Chondrocyte (in vitro differentiated cells): Measurements from ENCODE around the gene R3HDM1. TPM values are rescaled to one million over a fixed set of nuclear protein-coding genes. Genes with fewer than 3 reads are reported as not detected.
"Not testable (repeated sequence)": the region's sequence is repeated elsewhere in the genome, so short reads cannot be mapped to it uniquely, and the experiment has no call there.

Experiments used
- DNase-seq: peaks from one replicate; pipeline ENCODE4 v3.0.0; 2021; ENCODE audit warnings: mixed read lengths, low spot score
- H3K27ac Mint-ChIP-seq: one replicate; pipeline ENCODE4 v1.8.0; 2021; ENCODE audit warnings: mild to moderate bottlenecking, moderate library complexity, mixed read lengths; ENCODE audit not compliant: unreplicated experiment
- H3K27me3 Mint-ChIP-seq: 2 replicates; pipeline ENCODE4 v1.8.0; 2021; ENCODE audit warnings: low read depth, mixed read lengths
- H3K36me3 Mint-ChIP-seq: 2 replicates; pipeline ENCODE4 v1.8.0; 2021; ENCODE audit warnings: low read depth, mixed read lengths
- H3K4me1 Mint-ChIP-seq: 2 replicates; pipeline ENCODE4 v1.8.0; 2021; ENCODE audit warnings: low read depth, mild to moderate bottlenecking, mixed read lengths
- H3K4me3 Mint-ChIP-seq: one replicate; pipeline ENCODE4 v1.8.0; 2021; ENCODE audit warnings: mild to moderate bottlenecking, moderate library complexity, mixed read lengths; ENCODE audit not compliant: unreplicated experiment
- H3K9me3 Mint-ChIP-seq: 2 replicates; pipeline ENCODE4 v1.8.0; 2021; ENCODE audit warnings: low read depth, mixed read lengths
- CTCF ChIP-seq: fragments of 200-600 bp; sonication (generic); IDR thresholded peaks from 2 replicates; pipeline ENCODE4 v1.5.0; 2021; ENCODE audit warnings: antibody characterized with exemption, mild to moderate bottlenecking, moderate library complexity
- total RNA-seq: library from RNA; stranded (reverse); gene quantifications from 3 replicates; pipeline ENCODE4 v1.2.1, GENCODE V29; 2021

The R3HDM1 gene
- total RNA-seq, 1 donor from 2014 or later, result 28.2 TPM

GRCh38 chr2:135647836-135648579 lies 116.7 kb downstream of the R3HDM1 start:
- H3K36me3 Mint-ChIP-seq, result peaks cover 21% of the 10 kb centered on the region
- H3K4me1 Mint-ChIP-seq, result peaks cover 5% of the 10 kb centered on the region
- TF ChIP-seq CTCF, result no peak
- no peak overlapping the region for H3K4me3 Mint-ChIP-seq
- H3K9me3 Mint-ChIP-seq, result no peaks in the 10 kb centered on the region
- DNase-seq, result no peak
- no peak overlapping the region for H3K27ac Mint-ChIP-seq
- H3K27me3 Mint-ChIP-seq, result no peaks in the 10 kb centered on the region

DNA sequence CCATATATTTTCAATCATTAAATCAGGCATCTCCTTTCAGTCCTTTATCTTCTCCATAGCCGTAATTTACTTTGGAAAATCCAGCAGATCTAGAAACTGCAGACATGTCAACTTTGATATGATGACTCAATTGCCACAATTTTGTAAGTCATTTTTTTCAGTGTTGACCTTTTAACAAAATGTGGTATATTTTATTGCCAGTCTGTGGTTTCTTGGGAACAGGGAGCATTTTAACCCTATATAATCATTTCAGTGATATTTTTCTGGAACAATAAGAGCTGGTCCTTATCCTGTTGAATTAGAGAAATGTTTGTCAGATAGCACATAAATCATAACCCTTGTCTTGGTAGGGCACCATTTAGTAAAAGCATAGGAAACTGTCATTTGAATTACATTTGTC lies 119.4 kb downstream of the R3HDM1 start:
- no peaks in the 10 kb centered on the region for H3K9me3 Mint-ChIP-seq
- H3K4me3 Mint-ChIP-seq, result no peak overlapping the region
- H3K4me1 Mint-ChIP-seq, result peaks cover 5% of the 10 kb centered on the region
- no peak overlapping the region for H3K27ac Mint-ChIP-seq
- no peaks in the 10 kb centered on the region for H3K27me3 Mint-ChIP-seq
- no peak for TF ChIP-seq CTCF
- DNase-seq, result no peak
- H3K36me3 Mint-ChIP-seq, result peaks cover 22% of the 10 kb centered on the region

DNA sequence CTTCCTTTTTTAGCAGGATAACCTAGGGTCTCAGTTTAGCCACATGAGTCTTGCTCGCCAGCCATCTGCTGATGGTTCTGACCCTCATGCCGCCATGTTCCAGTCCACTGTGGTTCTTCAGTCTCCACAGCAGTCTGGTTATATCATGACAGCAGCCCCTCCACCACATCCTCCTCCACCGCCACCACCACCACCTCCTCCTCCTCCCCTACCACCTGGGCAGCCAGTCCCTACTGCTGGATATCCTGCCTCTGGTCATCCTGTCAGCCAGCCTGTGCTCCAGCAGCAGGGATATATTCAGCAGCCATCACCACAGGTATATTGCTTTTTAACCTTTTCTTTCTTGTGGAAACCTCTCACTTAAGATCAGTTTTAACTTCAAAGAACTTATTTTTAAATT lies 120.4 kb downstream of the R3HDM1 start:
- Mint-ChIP-seq H3K36me3 (peaks cover 20% of the 10 kb centered on the region), H3K27ac (no peak overlapping the region), H3K4me1 (peaks cover 5% of the 10 kb centered on the region), H3K27me3 (no peaks in the 10 kb centered on the region), H3K4me3 (no peak overlapping the region), H3K9me3 (no peaks in the 10 kb centered on the region)
- no peak for TF ChIP-seq CTCF
- DNase-seq, result no peak

DNA sequence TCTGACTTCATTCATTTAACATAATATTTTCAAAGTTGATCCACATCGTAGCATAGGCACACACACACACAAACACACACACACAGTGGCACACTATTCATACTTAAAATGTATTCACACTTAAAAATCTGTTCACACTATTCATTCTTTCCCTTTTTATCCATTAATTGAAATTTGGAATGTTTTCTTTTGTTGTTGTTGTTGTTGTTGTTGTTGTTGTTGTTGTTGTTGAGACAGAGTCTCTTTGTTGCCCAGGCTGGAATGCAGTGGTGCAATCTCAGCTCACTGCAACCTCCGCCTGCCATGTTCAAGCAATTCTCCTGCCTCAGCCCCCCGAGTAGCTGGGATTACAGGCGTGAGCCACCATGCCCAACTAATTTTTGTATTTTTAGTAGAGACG lies 123.0 kb downstream of the R3HDM1 start:
- H3K36me3 Mint-ChIP-seq, result peaks cover 21% of the 10 kb centered on the region
- not testable (repeated sequence) for H3K4me1 Mint-ChIP-seq, H3K27ac Mint-ChIP-seq, H3K9me3 Mint-ChIP-seq, DNase-seq, H3K27me3 Mint-ChIP-seq, H3K4me3 Mint-ChIP-seq

GRCh38 chr2:135657806-135658582 lies 126.7 kb downstream of the R3HDM1 start:
- H3K9me3 Mint-ChIP-seq, result no peaks in the 10 kb centered on the region
- peaks cover 16% of the 10 kb centered on the region for H3K36me3 Mint-ChIP-seq
- no peak overlapping the region for H3K4me3 Mint-ChIP-seq
- no peaks in the 10 kb centered on the region for H3K27me3 Mint-ChIP-seq
- no peak for DNase-seq
- H3K27ac Mint-ChIP-seq, result no peak overlapping the region
- TF ChIP-seq CTCF, result no peak
- H3K4me1 Mint-ChIP-seq, result no peaks in the 10 kb centered on the region
